Kidney (tissue), 14 donors: Measurements from ENCODE around the gene MOGAT3. TPM values are rescaled to one million over a fixed set of nuclear protein-coding genes. Genes with fewer than 3 reads are reported as not detected.

Experiments used
- DNase-seq, 5 donors: peaks; one replicate each; pipeline ENCODE4 v3.0.0-alpha.2; 2013 to 2020
- FAIRE-seq: peaks from 2 replicates; lab custom pipeline; 2012; peaks lifted over from hg19 to GRCh38; lab: Jason Lieb, UNC
- H3K27ac ChIP-seq, 2 donors: one replicate each; pipeline ENCODE4 v1.7.0; 2013; ENCODE audit warnings: low read depth in 2 of 2, low read length in 2 of 2, inconsistent platforms in 1 of 2
- H3K27me3 ChIP-seq: one replicate; pipeline ENCODE4 v1.7.1; 2013; ENCODE audit warnings: low read length, inconsistent platforms; ENCODE audit not compliant: control insufficient read depth, insufficient read depth
- H3K36me3 ChIP-seq, 3 donors: one replicate each; pipeline versions ENCODE4 v1.7.0 to v1.7.1; 2013; ENCODE audit warnings: low read length in 3 of 3, control low read depth in 1 of 3, inconsistent platforms in 1 of 3; ENCODE audit not compliant: insufficient read depth in 3 of 3, control insufficient read depth in 2 of 3
- H3K4me1 ChIP-seq, 3 donors: one replicate each; pipeline versions ENCODE4 v1.7.0 to v1.7.1; 2013; ENCODE audit warnings: low read length in 3 of 3, inconsistent platforms in 1 of 3, low read depth in 1 of 3; ENCODE audit not compliant: control insufficient read depth in 2 of 3, insufficient read depth in 2 of 3
- H3K4me3 ChIP-seq, 3 donors: one replicate each; pipeline versions ENCODE4 v1.7.0 to v1.8.1; 2013; ENCODE audit warnings: low read length in 3 of 3, control low read depth in 1 of 3, inconsistent platforms in 1 of 3
- H3K9ac ChIP-seq, 3 donors: one replicate each; pipeline versions ENCODE4 v1.7.0 to v1.7.1; 2013; ENCODE audit warnings: low read length in 3 of 3, control low read depth in 1 of 3, inconsistent platforms in 1 of 3
- H3K9me3 ChIP-seq, 3 donors: one replicate each; pipeline versions ENCODE4 v1.7.0 to v1.7.1; 2013; ENCODE audit warnings: low read length in 3 of 3, control low read depth in 1 of 3, inconsistent platforms in 1 of 3; ENCODE audit not compliant: control insufficient read depth in 2 of 3, insufficient read depth in 1 of 3
- CTCF ChIP-seq: IDR thresholded peaks from 3 replicates; pipeline ENCODE4 v1.5.1; 2012; ENCODE audit warnings: mild to moderate bottlenecking, moderate library complexity, borderline replicate concordance; ENCODE audit not compliant: insufficient read depth; ENCODE audit errors: extremely low read depth
- intact Hi-C: fragments of 100-400 bp; cut with DNase I; formaldehyde crosslinking; loops from one replicate; pipeline ENCODE4 v1.11.1; 2022
- polyA plus RNA-seq: library from polyadenylated mRNA; stranded (reverse); fragments of 350-450 nt; fragmentation: Illumina TruSeq; extraction: RNeasy Lipid Tissue Mini Kit (QIAGEN cat#74804); gene quantifications from one replicate; pipeline ENCODE4 v1.2.3, GENCODE V29; 2014; ENCODE audit warnings: low read depth, low replicate concordance; ENCODE audit not compliant: insufficient read depth
- total RNA-seq: library from RNA; stranded (reverse); fragmentation: NEBNext Ultra II Directional; extraction: Animal tissue kit (Norgen Biotek cat#: 25700); gene quantifications from one replicate; pipeline ENCODE4 v1.2.1, GENCODE V29; 2021
- donor health status: control.
- donor health status: control.
- donor health status: control.
- donor health status: control.
- donor health status: control.
- donor health status: DM: yes; HTN: yes; CAD: no.
- donor health status: Normal renal cell carcinoma (clear cell type).

Gene MOGAT3
- total and polyA plus RNA-seq, 2 donors from 2014 or later: 0.25 to 0.37 TPM

DNA sequence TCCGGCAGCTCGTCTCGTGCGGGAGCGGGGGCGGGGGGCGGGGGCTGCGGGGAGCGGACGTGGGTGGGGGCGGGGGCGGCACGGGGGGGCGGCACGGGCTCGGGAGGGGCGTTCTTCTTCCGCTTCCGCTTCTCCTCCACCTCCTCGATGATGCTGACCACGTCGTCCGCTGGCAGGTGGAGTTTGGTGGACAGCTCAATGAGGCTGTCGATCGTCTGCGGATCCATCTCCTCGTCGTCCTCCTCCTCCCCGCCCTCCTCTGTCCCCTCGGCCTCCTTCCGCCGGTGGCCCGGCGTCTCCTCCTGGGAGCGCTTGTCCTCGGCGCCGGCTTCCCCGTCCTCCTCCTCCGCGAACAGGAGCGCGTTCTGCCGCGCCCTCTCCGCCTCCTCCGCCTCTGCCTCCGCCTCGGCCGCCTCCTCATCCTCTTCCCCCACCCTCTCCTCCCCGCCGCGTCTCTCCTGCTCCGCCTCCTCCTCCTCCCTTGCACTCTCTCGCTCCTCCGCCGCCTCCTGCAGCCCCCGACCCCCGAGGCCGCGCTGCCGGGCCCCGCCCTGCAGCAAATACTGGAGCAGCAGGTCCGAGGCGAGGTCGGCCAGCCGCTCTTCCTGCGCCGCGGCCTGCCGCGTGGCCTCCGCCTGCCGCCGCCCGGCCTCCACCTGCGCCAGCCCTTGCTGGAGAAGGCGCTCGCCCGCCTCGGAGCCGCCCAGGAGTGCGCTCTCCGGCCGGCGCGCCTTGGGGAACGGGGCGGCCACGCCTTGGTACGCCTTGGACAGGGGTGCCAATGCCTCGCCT, 37.4 kb downstream of the MOGAT3 start:
- Histone ChIP-seq H3K4me3 (peak overlapping the region in 1 of 3 donors; percentile 24), H3K9me3 (no peaks in the 10 kb centered on the region), H3K27ac (no peak overlapping the region), H3K9ac (no peak overlapping the region), H3K36me3 (peaks cover 0 to 4% (median 3%) of the 10 kb centered on the region in 3 donors), H3K27me3 (peaks cover 32% of the 10 kb centered on the region), H3K4me1 (peaks cover 0 to 30% (median 5%) of the 10 kb centered on the region in 3 donors)
- DNase-seq (peak in 3 of 5 donors; percentile 44 to 79 (median 79)), FAIRE-seq (no peak)
- intact Hi-C loops: no loop called here
- no peak for TF ChIP-seq CTCF

GRCh38 chr7:101162551-101163278, 38.1 kb downstream of the MOGAT3 start:
- FAIRE-seq: no peak
- intact Hi-C loops: no loop called here
- peak in 4 of 5 donors; percentile 70 to 84 (median 82) for DNase-seq
- Histone ChIP-seq H3K4me1 (peaks cover 0 to 30% (median 5%) of the 10 kb centered on the region in 3 donors), H3K36me3 (peaks cover 0 to 4% (median 3%) of the 10 kb centered on the region in 3 donors), H3K4me3 (no peak overlapping the region), H3K27ac (no peak overlapping the region), H3K27me3 (peaks cover 26% of the 10 kb centered on the region), H3K9me3 (no peaks in the 10 kb centered on the region), H3K9ac (no peak overlapping the region)
- TF ChIP-seq CTCF: no peak

GRCh38 chr7:101161692-101162471, 39.0 kb downstream of the MOGAT3 start:
- Histone ChIP-seq H3K4me3 (no peak overlapping the region), H3K27ac (no peak overlapping the region), H3K9me3 (no peaks in the 10 kb centered on the region), H3K9ac (no peak overlapping the region), H3K4me1 (peaks cover 0 to 32% (median 5%) of the 10 kb centered on the region in 3 donors), H3K27me3 (peaks cover 17% of the 10 kb centered on the region), H3K36me3 (peaks cover 0 to 4% (median 3%) of the 10 kb centered on the region in 3 donors)
- no peak for TF ChIP-seq CTCF
- FAIRE-seq (no peak), DNase-seq (no peak)
- intact Hi-C loops: no loop called here
